Mucosa of rectum (tissue), 2 donors: ENCODE measurements around the gene ZNF268.

Experiments
- H3K27ac ChIP-seq, 2 donors: one replicate each; pipeline ENCODE4 v1.7.0; 2013; ENCODE audit warnings: inconsistent platforms in 2 of 2, low read depth in 2 of 2, low read length in 2 of 2
- H3K27me3 ChIP-seq, 2 donors: one replicate each; pipeline ENCODE4 v1.7.0; 2013; ENCODE audit warnings: low read length in 2 of 2; ENCODE audit not compliant: control insufficient read depth in 2 of 2, insufficient read depth in 2 of 2
- H3K36me3 ChIP-seq, 2 donors: one replicate each; pipeline ENCODE4 v1.7.0; 2013; ENCODE audit warnings: low read length in 2 of 2; ENCODE audit not compliant: control insufficient read depth in 2 of 2, insufficient read depth in 2 of 2
- H3K4me1 ChIP-seq, 2 donors: one replicate each; pipeline ENCODE4 v1.7.0; 2013; ENCODE audit warnings: low read length in 2 of 2, mild to moderate bottlenecking in 1 of 2; ENCODE audit not compliant: control insufficient read depth in 2 of 2, insufficient read depth in 2 of 2
- H3K4me3 ChIP-seq, 2 donors: one replicate each; pipeline ENCODE4 v1.7.0; 2013; ENCODE audit warnings: low read length in 2 of 2
- H3K9ac ChIP-seq, 2 donors: one replicate each; pipeline ENCODE4 v1.7.0; 2013; ENCODE audit warnings: low read length in 2 of 2, low read depth in 1 of 2, mild to moderate bottlenecking in 1 of 2
- H3K9me3 ChIP-seq, 2 donors: one replicate each; pipeline ENCODE4 v1.7.0; 2013; ENCODE audit warnings: low read length in 2 of 2; ENCODE audit not compliant: control insufficient read depth in 2 of 2
- donor health status: healthy.
- donor health status: Normal muscosa, but diverticular disease.

ZNF268 gene

DNA sequence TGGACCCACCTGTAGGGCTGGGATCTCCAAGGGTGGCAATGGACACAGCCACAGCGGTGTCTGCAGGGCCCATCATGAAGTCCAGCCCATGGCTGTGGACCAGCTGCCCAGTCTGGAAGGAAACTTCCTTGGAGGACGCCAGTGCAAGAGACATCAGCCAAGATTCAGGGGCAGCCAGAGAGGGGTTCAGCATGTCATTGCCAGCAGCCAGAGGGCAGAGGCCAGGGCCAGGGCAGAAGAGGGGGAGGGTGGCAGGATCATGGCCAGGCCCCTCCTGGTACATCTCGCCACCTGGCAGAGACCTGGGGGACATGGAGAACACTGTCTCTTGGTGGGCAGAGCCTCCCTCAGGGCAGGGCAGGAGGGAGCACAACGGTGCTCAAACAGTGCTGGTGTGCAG, 44.2 kb downstream of the ZNF268 start:
- Histone ChIP-seq H3K4me3 (no peak overlapping the region), H3K4me1 (no peaks in the 10 kb centered on the region), H3K27me3 (no peaks in the 10 kb centered on the region), H3K27ac (no peak overlapping the region), H3K9me3 (peaks cover 8% of the 10 kb centered on the region in 2 donors), H3K9ac (no peak overlapping the region), H3K36me3 (no peaks in the 10 kb centered on the region)

DNA sequence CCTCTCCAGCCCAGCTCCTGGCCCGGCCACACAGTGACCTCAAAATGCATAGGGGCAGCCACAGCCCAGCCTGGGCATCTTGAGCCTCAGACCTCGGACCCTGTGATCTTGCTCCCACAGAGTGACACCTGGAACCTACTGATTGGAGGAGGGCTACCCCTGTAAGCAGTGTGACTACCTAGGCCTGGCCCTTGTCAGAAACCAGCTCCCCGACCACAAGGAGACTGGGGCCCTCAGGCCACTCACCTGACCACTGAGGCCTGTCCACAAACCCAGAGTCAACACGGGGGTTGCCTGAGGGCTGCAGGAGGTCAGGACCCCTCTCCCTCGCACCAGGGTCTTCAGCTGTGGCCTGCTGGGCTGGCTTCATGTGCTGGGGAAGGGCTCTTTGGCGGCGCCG, 45.4 kb downstream of the ZNF268 start:
- Histone ChIP-seq H3K9ac (no peak overlapping the region), H3K36me3 (no peaks in the 10 kb centered on the region), H3K4me3 (no peak overlapping the region), H3K27ac (no peak overlapping the region), H3K4me1 (no peaks in the 10 kb centered on the region), H3K27me3 (no peaks in the 10 kb centered on the region), H3K9me3 (peaks cover 7 to 8% of the 10 kb centered on the region in 2 donors)

DNA sequence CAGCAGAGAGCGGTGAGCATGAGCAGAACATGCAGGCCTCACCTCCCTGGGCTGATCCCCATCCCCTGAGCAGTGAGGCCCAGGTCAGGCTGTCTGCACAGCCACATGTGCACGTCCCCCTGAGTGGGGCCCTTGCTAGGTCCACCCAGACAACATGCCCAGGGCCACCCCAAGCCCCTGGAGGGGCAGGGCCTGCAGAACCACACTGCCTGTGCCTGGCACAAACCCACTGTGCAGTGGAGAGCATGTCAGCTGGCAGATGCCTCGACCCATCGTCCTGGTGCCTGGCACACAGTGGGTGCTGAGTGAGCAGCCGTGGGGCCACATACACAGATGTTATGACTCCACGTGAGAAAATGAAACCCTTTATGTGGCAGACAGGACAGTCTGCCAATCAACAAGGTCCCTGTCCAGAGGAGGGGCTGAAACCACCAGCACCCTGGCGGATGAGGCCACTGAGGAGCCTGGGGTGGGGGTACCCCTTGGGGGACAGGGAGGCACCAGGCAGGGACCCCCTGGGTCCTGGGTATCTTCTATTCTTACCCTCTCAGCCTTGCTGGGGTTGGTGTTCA, 46.1 kb downstream of the ZNF268 start:
- H3K9me3 ChIP-seq, result peaks cover 8 to 9% of the 10 kb centered on the region in 2 donors

DNA sequence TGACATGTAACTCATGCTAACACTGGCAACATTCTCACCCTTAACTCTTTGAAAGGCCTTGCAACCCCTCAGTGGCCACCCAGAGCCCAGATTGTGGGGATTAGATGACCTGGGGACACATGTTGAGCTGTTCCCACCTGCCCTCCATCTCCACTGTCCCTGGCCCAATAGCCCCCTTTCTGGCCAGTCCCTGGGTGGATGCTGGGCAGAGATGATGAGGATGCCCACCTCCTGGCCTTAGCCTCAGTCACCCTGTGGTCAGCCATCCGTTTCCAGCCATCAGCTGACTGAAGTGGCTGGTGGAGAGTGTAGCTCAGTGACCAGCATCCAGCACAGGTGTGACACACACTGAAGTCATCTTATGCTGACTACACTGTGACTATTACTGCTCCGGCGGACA, 49.7 kb downstream of the ZNF268 start:
- H3K9ac ChIP-seq, result no peak overlapping the region
- no peaks in the 10 kb centered on the region for H3K27me3 ChIP-seq
- H3K27ac ChIP-seq, result no peak overlapping the region
- no peaks in the 10 kb centered on the region for H3K4me1 ChIP-seq
- H3K36me3 ChIP-seq, result no peaks in the 10 kb centered on the region
- H3K4me3 ChIP-seq, result no peak overlapping the region
- H3K9me3 ChIP-seq, result peaks cover 0 to 12% of the 10 kb centered on the region in 2 donors

More for the DNA sequence above, 46.1 kb downstream of the ZNF268 start:
- no peaks in the 10 kb centered on the region for H3K36me3 ChIP-seq
- H3K4me3 ChIP-seq, result no peak overlapping the region
- no peaks in the 10 kb centered on the region for H3K4me1 ChIP-seq
- H3K9ac ChIP-seq, result no peak overlapping the region
- no peaks in the 10 kb centered on the region for H3K27me3 ChIP-seq
- H3K27ac ChIP-seq, result no peak overlapping the region

DNA sequence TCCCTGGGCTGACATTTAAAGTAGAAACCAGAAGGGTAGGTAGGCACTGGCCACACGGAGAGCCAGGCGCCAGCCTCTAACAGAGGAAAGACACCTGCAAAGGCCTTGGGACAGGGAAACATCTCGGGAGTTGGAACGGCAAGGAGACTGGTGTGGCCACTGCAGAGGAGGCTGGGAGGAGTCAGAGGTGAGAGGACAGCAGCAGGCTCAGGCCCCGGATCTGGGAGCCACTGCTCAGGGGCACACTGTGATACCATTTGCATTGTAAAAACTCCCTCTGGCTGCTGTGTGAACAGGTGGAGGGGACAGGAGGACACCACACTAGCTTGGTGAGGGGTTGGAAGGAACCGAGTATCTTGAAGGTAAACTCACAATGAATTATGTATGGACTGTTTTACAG, 51.7 kb downstream of the ZNF268 start:
- no peaks in the 10 kb centered on the region for H3K4me1 ChIP-seq
- no peak overlapping the region for H3K27ac ChIP-seq
- H3K27me3 ChIP-seq, result no peaks in the 10 kb centered on the region
- H3K4me3 ChIP-seq, result no peak overlapping the region
- H3K9ac ChIP-seq, result no peak overlapping the region
- H3K36me3 ChIP-seq, result no peaks in the 10 kb centered on the region
- H3K9me3 ChIP-seq, result peaks cover 0 to 13% of the 10 kb centered on the region in 2 donors

DNA sequence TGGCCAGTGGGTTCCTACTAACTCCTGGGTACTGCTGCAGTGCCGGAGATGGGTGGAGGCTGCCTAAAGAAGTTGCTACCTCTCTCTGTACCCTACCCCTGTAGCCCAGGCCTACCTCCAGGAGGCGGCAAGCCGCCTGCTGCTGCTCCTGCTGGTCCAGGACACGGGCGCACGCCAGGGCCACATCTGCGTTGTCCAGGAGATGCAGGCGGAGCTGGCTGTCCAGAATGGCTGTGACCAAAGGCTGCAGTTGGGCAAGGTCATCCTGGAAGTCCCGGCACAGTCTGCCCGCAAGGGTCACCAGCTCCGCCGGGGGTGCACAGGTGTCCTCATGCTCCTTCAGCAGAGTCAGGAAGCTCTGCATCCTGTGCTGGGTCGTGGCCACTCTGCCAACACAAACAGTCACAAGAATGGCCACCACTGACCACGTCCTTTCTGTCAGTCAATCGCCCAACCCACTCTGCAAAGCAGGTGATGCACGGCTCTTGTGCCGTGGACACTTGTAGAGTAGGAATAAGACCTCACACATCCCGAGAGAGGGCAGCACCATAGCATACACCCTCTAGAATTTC, 52.8 kb downstream of the ZNF268 start:
- Histone ChIP-seq H3K4me1 (no peaks in the 10 kb centered on the region), H3K9me3 (peaks cover 0 to 13% of the 10 kb centered on the region in 2 donors), H3K36me3 (no peaks in the 10 kb centered on the region), H3K27ac (no peak overlapping the region), H3K9ac (no peak overlapping the region), H3K4me3 (no peak overlapping the region), H3K27me3 (no peaks in the 10 kb centered on the region)

DNA sequence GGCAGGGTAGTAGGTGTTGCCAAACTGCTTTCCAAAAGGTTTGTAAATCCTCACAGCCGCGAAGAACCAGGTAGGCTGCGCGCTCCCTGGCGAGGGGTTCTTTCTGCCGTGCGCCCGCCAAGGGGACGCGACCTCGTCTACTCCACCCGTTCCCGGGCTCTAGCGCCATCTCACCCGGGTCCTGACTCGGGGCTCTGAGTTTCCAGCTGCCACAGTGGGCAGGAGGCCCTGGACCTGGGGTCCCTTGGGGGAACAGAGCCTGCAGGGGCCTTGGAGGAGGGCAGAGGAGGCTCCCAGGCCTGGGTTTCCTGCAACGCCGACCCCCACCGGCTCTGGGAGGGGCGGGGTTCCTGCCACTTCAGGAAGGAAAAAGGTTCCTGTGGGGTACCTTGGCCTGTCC, 53.7 kb downstream of the ZNF268 start:
- Histone ChIP-seq H3K4me3 (no peak overlapping the region), H3K36me3 (no peaks in the 10 kb centered on the region), H3K27ac (no peak overlapping the region), H3K4me1 (no peaks in the 10 kb centered on the region), H3K9me3 (peaks cover 3 to 15% of the 10 kb centered on the region in 2 donors), H3K27me3 (no peaks in the 10 kb centered on the region), H3K9ac (no peak overlapping the region)

DNA sequence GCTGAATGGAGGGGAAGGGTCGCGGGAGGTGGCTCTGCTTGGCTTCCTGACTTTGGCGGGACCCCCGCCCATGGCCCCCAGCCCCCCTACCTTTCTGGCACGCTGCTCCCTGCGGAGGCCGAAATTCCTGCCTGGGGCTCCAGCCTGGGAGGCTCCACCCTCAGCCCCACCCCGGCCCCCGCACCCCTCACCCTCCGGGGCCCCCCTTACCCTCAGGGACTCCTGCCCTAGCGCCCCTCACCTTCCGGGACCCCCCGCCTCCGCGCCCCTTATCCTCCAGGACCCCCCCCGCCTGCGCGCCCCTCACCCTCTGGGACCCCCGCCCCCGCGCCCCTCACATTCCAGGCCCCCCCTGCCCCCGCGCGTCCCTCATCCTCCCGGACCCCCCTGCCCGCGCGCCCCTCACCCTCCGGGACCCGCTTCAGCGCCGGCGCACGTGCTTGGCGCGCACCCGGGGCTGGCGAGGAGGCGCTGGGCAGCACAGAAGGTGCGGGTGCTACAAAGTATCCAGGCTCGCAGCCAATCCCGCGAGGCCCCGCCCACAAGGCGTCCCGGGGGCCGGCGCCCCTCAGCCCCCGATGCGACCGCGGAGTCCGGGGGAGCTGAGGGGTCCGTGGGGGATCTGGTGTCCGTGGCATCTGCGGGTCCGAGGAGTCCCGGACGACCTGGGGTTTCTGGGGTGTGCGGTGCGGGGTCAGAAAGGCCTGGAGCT, 54.3 kb downstream of the ZNF268 start, which contains the start of gene ANHX:
Gene ANHX, minus strand, starts transcription at position 477 of the 712 bp plus-strand sequence. CDS start 1,521 bp downstream, outside the sequence.
- Histone ChIP-seq H3K9me3 (peaks cover 3 to 15% of the 10 kb centered on the region in 2 donors), H3K27me3 (no peaks in the 10 kb centered on the region), H3K36me3 (no peaks in the 10 kb centered on the region), H3K4me3 (no peak within 1 kb of the TSS), H3K27ac (no peak within 1 kb of the TSS), H3K4me1 (no peaks in the 10 kb centered on the region), H3K9ac (no peak within 1 kb of the TSS)

DNA sequence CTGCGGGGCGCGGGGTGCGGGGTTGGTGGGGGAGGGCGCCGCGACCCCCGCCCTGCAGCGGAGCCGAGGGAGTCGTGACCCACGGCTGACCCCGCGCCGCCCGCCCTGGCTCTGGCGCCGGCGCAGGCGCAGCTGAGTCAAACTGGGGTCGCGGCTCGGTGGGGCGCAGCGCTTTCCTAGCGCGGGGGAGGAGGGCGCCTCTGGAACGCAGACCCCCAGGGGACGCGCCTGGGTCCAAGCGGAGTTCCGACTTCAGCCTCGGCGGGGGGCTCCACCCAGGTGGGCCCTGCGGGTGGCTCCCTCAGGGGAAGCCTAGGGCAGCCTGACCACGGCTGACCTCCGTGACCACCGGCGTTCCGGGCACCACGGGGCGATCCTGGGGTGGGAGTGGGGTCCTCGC, 54.8 kb downstream of the ZNF268 start:
- Histone ChIP-seq H3K4me3 (no peak overlapping the region), H3K4me1 (no peaks in the 10 kb centered on the region), H3K27me3 (no peaks in the 10 kb centered on the region), H3K27ac (no peak overlapping the region), H3K9ac (no peak overlapping the region), H3K9me3 (peaks cover 3 to 15% of the 10 kb centered on the region in 2 donors), H3K36me3 (no peaks in the 10 kb centered on the region)

DNA sequence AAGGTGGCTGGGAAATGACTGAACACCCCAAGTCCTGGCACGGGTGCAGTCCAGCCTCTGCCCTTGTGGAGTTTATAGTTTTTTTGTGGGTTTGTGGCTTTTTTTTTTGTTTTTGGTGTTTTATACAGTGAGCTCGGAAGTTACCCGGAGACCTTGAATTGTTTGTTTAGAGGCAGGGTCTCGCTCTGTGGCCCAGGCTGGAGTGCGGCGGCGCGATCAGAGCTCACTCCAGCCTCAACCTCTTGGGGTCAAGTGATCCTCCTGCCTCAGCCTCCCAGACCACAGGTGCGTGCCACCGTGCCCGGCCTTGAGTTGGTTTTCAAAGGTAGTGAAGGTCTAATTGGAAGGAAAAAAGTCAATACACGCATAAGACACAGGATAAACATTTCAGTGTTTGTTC, 55.3 kb downstream of the ZNF268 start:
- no peaks in the 10 kb centered on the region for H3K27me3 ChIP-seq
- no peaks in the 10 kb centered on the region for H3K4me1 ChIP-seq
- H3K9ac ChIP-seq, result no peak overlapping the region
- H3K27ac ChIP-seq, result no peak overlapping the region
- peaks cover 3 to 13% of the 10 kb centered on the region in 2 donors for H3K9me3 ChIP-seq
- no peak overlapping the region for H3K4me3 ChIP-seq
- H3K36me3 ChIP-seq, result no peaks in the 10 kb centered on the region
